ENCODE measurements around the gene ZNF326.
"Not testable (repeated sequence)": the region's sequence is repeated elsewhere in the genome, so short reads cannot be mapped to it uniquely, and the experiment has no call there.

The ZNF326 gene

GRCh38 chr1:89995598-89996449, 914 bp downstream of the ZNF326 start:
- H3K4me3 ChIP-seq (ENCODE audit: low read depth, low read length): peak overlapping the region; percentile 94

GRCh38 chr1:89996450-89997110, 1.7 kb downstream of the ZNF326 start:
- H3K4me3 ChIP-seq (ENCODE audit: low read depth, low read length): peak overlapping the region; percentile 94

GRCh38 chr1:89997152-89997551, 2.2 kb downstream of the ZNF326 start:
- not testable (repeated sequence) for H3K4me3 ChIP-seq (ENCODE audit: low read depth, low read length)

- no peak overlapping the region for H3K4me3 ChIP-seq (ENCODE audit: low read depth, low read length)
Measured at GRCh38 chr1:89998306-89998705, 3.4 kb downstream of the ZNF326 start.

- H3K4me3 ChIP-seq (ENCODE audit: low read depth, low read length): no peak overlapping the region
Measured at GRCh38 chr1:89999208-89999607, 4.3 kb downstream of the ZNF326 start.

GRCh38 chr1:89999628-90000027, 4.7 kb downstream of the ZNF326 start:
- no peak overlapping the region for H3K4me3 ChIP-seq (ENCODE audit: low read depth, low read length)

- no peak overlapping the region for H3K4me3 ChIP-seq (ENCODE audit: low read depth, low read length)
Measured at GRCh38 chr1:90000934-90001676, 6.2 kb downstream of the ZNF326 start.

GRCh38 chr1:90007979-90008404, 13.1 kb downstream of the ZNF326 start:
- no peak overlapping the region for H3K4me3 ChIP-seq (ENCODE audit: low read depth, low read length)

GRCh38 chr1:90012300-90012699, 17.4 kb downstream of the ZNF326 start:
- no peak overlapping the region for H3K4me3 ChIP-seq (ENCODE audit: low read depth, low read length)

GRCh38 chr1:90023691-90024090, 28.8 kb downstream of the ZNF326 start:
- no peak overlapping the region for H3K4me3 ChIP-seq (ENCODE audit: low read depth, low read length)

GRCh38 chr1:90027281-90027680, 32.4 kb downstream of the ZNF326 start:
- no peak overlapping the region for H3K4me3 ChIP-seq (ENCODE audit: low read depth, low read length)

GRCh38 chr1:90039652-90040051, 44.7 kb downstream of the ZNF326 start:
- no peak overlapping the region for H3K4me3 ChIP-seq (ENCODE audit: low read depth, low read length)

GRCh38 chr1:90043586-90043985, 48.7 kb downstream of the ZNF326 start:
- H3K4me3 ChIP-seq (ENCODE audit: low read depth, low read length): no peak overlapping the region

GRCh38 chr1:90044346-90044745, 49.4 kb downstream of the ZNF326 start:
- H3K4me3 ChIP-seq (ENCODE audit: low read depth, low read length): no peak overlapping the region

GRCh38 chr1:90045853-90046563, 51.1 kb downstream of the ZNF326 start:
- no peak overlapping the region for H3K4me3 ChIP-seq (ENCODE audit: low read depth, low read length)

GRCh38 chr1:90046635-90047034, 51.7 kb downstream of the ZNF326 start:
- no peak overlapping the region for H3K4me3 ChIP-seq (ENCODE audit: low read depth, low read length)

- H3K4me3 ChIP-seq (ENCODE audit: low read depth, low read length): no peak overlapping the region
Measured at GRCh38 chr1:90048043-90048442, 53.1 kb downstream of the ZNF326 start.

GRCh38 chr1:90062700-90063643, 68.1 kb downstream of the ZNF326 start:
- H3K4me3 ChIP-seq (ENCODE audit: low read depth, low read length): not testable (repeated sequence)

GRCh38 chr1:90064109-90064508, 69.2 kb downstream of the ZNF326 start:
- not testable (repeated sequence) for H3K4me3 ChIP-seq (ENCODE audit: low read depth, low read length)
